ENCODE results near the gene GNAS-AS1.
A peak's percentile ranks its signal among the peaks of the same experiment; 100 is the strongest.

The GNAS-AS1 gene

DNA sequence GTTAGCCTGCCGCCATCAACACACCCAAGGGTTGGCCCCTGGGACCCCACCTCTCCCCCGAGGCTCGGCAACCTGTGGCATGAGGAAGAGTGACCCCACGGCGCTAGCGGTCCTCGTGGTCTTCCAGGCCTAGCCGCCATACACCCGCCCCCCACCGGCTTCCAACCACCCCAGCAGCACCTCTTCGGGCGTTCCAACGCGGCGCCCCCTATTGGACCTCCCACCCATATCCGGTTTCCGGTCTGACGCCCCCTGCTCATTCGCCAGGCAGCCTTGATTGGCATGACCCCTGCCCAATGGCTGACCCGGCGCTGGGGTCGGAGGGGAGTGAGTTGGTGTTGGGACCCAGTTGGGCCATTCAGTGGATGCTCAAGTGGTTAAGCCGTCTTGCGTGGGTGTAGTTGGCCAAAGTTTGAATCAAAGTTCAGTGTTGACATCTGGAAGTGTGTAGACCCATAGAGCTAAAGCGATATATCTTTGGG, at the start of gene GNAS-AS1:
Gene GNAS-AS1 (minus strand): TSS at position 210 of the 482 bp plus-strand sequence.
- peak; percentile 59 to 81 (median 72) for DNase-seq

DNA sequence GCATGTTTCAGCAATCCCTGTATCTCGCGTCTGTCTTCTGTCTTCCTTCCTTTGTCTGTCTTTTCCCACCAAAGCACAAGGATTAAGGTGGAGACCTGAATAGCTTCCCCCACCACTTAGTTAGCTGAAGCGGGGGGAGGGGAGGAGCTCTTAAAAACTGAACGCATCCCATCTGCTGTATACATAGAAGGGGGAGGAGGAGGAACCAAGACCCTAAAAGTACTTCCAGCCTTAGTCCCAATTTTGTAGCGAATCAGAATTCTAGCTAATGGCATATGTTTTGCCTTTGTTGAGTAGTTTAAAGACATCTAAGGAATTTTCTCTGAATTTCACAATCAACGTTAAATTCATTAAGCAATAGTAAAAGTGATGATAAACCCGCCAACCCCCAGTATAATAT, 49.7 kb upstream of the GNAS-AS1 start:
- no peak for DNase-seq

DNA sequence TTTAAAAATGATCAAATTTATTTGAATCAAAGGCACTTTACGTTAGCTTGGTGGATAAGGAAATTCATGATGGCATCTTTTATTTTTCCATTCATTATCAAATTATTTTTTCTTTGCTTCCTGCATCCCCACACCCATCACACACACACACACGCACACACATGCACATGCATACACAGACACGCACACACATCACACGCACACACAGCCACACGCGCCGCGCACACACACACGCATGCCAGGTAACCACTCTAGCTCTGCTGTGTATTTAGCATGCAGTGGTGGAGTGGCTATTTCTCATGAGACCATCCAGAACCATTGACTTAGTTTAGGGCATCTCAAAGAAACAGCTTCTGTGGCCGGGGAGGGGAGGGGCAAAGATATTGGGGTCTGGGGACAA, 48.8 kb upstream of the GNAS-AS1 start:
- DNase-seq: no peak

DNA sequence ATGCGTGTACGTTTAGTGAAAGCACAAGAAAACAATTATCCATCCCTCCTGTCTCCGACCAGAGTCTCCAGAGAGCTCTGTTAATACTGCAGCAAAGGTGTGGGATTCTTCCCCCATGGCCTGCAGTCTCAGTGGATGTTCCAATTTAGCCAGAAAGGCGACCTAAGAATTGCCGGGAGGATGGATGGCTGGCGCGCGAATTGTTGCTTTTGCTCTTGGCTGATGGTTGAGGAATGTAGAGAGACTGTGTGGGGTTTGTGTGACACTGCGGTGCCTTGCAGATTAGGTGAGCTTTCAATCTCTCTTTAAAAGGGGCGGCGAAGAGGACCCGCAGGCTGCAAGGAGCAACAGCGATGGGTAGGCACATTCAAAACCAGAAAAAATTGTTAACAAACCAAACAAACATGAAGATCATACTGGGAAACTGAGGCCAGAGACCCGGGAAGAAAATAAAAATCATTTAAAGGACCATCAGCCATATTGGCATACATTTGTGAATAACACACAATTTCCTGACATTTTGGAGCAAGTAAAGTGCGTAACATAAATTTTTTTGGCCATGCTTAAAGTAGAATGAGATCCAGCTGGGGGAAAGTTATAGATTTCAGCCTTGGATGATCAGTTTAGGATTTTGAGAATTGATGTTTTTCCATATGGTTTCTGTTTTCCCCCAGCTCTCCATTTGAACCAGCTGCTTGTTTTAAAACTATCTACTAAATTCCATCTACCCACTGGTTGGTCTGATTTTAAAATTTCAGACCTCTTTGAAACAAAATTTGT, 48.1 kb upstream of the GNAS-AS1 start:
- DNase-seq: no peak

DNA sequence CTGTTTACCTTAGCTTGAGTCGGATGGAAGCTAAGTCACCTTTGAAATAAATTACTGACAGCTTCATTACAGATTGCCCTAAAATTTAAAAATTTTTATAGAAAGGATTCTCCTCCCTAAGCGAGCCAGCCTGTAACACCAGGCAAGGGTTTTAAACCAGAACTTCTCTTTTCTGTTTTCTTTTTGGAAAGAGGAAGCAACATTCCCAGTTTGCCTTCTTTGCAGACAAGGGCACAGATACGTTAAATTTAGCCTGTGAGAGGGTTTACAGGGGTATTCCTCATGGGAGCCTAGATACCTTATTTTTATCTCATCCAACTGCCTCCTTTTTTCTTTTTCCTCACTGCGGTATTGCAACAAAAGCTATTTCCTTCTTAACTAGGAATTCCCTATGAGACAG, 46.8 kb upstream of the GNAS-AS1 start:
- DNase-seq: no peak

DNA sequence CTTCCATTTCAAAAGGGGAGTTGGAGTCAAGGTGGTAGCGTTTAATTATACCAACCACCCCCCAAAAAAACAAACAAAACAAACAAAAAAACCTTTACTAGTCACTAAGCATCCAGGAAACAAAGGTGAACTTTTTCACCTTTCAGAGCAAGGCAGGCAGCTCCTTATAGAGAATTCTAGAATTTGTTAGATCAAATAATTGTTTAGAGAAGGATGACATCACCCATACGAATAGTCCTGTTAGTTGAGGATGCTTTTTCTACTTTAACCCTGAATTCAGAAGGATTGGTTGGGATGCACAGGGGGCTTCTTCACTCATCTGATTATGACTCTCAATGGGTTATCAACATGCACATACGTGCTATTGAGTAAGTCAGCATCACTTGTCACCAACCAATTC, 46.1 kb upstream of the GNAS-AS1 start:
- DNase-seq: no peak

DNA sequence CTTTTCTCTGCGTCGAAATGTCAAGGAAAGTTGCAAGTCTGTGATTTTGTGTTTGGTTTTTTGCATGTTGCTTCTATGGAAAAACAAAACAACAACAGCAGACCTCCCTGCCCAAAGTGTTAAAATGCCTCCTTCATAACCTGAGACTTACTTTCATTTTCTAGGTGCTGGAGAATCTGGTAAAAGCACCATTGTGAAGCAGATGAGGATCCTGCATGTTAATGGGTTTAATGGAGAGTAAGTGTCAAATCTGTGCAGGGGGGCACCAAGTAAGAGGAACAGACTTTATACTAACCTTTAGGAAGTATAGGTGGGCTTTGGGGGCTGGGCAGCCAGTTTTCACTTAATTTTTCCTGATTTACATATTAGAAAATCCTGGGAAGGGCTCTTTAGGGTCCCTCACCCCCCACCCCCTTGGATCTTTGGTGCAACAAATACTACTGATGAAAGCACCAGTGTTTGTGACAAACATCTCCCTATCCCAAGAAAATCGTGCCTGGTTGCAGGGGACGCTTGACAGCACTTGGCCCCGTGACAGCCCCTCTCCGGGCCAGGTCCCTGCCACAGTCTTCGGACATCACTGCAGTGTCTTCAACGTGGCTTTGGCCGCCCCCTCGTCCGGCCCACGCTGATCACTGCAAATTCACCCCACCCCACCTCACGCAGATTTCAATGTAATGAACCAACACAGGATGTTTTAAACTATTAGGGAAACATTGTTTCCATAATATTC, 44.9 kb upstream of the GNAS-AS1 start:
- no peak for DNase-seq

DNA sequence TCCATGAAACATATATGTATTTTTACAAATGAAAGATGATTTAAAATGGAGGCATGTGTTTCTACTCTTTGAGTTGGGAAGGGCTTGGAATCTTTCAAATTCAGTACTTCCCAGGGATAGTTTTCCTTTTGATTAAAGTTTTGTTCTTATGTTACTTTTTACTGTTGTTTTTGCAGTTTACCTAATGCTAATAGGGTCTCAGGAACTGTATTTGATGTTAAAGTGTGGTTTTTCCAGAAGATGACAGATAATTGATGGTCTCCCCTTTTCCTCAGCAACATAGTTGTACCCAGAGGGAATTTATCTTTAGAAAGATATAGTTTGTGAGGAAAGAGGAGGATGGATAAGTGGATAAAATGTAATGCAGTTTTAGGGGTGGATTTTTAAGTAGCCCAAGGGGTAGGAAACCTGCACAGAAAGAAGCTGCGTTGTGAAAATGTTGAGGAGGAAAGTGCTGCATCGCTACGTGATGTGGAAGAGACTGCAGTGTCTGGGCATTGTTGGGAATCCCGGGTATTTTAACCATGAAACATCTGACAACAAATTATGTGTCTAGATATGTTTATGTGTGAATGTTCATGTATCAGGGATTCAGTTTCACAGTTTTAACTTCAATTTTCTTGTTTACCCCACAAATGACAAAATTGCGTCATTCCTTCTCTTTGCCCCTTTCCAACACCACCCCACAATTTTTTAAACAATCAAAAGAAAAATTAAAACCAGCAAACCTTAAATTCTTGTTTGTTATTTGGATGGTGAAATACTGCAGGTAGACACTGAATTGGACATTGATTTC, 44.1 kb upstream of the GNAS-AS1 start:
- no peak for DNase-seq

DNA sequence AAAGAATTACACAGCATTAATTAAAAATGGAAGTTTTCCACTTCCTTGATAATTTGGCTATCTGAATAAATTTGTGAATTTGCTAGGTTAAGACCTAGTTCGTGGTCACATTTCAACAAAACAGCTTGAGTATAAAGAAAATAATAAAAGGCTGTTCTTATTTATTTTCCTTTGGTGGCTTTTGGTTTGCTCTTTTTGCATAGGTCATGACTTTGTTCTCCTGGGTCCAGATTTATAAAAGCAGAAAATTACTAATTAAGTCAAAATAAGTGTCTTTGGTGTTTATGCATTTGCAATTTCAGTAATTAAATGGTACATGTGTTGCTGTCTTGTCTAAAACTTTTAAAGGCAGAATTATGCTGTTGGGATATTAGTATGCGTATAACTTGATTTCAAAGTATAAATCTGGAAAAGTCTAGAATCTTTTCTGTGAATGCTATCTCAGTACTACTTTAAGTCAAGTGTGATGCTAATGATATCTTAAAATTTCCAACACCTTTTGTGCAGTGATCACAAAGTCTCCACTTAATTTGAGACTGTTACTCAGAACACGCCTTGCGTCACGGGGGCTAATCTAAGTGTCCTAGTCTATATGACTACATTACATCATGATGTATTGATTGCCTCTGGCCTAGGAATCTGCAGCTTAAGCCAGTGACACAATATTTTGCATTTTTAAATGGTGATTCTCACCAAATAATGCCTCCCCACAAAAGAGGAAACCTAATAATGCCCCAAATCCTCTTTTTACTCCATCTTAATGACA, 42.8 kb upstream of the GNAS-AS1 start:
- peak in 1 of 6 experiments; percentile 12 for DNase-seq

DNA sequence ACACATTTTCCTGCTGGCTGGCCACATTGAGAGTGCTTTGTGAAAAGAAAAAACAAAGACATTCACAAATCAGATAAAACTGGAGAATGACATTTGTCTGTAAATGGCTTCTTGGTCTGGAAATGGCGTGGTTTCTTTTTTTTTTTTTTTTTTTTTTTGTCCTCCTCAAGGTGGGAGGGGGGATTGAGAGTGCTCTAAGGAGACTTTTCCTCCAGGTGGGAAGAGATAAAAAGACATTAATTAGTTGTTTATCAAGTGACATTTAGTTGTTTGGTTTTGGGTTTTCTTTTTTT, 42.2 kb upstream of the GNAS-AS1 start:
- no peak for DNase-seq

DNA sequence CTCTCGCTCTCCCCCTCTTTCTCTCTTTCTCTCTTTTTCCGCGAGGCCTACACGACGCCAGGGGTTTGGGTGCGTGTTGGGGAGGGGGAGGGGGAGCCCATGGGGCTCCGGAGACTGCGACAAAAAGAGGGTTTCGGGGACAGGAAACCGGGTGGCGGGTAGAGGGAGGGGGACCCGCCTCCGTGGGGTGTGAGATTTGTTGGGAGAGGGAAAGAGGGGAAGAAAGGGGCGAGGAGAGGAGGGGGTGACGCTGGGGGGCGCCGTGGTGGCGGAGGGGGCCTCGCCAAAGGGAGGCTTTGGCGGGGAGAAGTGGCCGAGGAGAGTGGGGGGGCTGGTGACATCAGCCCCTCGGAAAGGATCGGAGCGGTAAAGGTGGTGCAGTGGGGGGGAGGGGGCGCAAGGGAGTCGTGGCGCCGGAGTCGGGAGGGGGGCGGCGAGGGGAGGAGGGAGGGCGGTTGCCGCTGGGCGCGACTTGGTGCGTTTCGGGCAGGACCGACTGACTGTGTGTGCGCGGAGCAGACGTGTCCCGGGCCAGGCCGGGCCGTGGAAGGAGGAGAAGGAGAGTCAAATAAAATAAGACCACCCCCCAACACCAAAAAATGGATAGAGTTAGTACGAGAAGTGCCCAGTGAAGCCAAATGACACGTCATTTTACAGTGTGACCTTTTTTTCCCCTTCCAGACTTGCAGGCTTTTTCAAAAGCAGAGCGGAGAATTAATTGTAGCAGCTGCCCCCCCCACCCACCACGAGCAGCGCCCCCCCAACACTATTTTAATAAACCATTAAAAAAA, 41.6 kb upstream of the GNAS-AS1 start:
- peak; percentile 62 to 82 (median 76) for DNase-seq

DNA sequence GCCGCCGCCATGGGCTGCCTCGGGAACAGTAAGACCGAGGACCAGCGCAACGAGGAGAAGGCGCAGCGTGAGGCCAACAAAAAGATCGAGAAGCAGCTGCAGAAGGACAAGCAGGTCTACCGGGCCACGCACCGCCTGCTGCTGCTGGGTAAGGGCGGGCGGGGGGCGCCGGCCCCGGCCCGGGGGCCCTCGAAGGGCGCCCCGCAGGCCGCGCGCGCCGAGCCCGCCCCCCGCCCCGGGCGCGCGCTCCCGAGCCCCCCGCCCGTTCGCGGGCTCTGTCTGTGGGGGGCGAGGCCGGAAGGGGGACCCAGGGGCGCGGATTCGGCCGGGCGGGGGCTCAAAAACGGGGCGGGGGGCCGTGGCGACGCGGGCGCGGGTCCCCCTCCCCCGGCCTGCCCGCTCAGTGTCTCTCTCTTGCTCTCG, 41.0 kb upstream of the GNAS-AS1 start:
- peak in 4 of 6 experiments; percentile 33 to 57 (median 52) for DNase-seq

DNA sequence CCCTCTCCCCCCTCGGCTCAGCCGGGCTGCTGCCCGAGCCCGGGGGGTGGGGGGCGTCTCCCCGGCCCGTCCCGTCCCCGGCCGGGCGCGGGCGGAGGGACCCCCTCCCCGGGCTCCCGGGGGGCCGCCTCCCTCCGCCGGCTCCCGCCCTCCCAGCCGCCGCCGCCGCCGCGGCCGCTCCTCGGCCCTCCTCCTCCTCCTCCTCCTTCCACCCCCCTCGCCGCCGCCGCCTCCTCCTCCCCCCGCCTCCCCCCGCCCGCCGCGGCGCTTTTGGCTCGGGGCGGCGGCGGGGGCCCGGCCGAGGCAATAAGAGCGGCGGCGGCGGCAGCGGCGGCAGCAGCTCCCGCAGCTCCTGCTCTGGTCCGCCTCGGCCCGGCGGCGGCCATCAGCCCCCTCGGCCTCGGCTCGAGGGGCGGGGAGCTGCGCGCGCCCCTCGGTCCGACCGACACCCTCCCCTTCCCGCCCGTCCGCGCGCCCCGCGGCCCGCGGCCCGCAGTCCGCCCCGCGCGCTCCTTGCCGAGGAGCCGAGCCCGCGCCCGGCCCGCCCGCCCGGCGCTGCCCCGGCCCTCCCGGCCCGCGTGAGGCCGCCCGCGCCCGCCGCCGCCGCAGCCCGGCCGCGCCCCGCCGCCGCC, 40.5 kb upstream of the GNAS-AS1 start:
- peak; percentile 24 to 81 (median 76) for DNase-seq

DNA sequence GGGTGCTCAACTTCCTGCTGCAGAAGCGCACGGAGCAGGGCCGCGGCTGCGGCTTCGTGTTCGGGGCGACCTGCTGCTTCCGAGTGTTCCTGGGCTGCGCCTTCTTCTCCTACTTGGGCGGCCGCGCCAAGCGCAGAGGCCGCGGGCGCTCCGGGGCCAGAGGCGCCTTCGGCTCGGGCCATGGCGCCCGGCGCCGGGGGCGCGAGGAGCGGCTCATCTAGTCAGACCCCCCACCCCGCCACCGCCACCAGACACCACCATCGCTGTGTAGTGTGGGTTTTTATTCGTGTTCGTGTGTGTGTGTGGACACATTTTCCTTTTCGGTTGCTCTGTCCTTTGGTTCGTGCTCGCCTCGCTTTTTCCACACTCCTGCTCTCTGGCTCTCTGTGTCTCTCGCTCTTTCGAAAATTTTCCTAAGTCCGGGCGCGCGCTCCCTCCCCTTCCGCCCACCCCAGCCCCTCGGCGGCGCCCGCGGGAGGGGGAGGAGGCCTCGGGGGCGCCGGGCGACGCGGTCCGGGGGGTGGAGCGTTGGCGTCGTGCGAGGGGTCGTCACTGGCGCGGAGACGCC, 39.9 kb upstream of the GNAS-AS1 start:
- DNase-seq: peak; percentile 52 to 87 (median 76)

DNA sequence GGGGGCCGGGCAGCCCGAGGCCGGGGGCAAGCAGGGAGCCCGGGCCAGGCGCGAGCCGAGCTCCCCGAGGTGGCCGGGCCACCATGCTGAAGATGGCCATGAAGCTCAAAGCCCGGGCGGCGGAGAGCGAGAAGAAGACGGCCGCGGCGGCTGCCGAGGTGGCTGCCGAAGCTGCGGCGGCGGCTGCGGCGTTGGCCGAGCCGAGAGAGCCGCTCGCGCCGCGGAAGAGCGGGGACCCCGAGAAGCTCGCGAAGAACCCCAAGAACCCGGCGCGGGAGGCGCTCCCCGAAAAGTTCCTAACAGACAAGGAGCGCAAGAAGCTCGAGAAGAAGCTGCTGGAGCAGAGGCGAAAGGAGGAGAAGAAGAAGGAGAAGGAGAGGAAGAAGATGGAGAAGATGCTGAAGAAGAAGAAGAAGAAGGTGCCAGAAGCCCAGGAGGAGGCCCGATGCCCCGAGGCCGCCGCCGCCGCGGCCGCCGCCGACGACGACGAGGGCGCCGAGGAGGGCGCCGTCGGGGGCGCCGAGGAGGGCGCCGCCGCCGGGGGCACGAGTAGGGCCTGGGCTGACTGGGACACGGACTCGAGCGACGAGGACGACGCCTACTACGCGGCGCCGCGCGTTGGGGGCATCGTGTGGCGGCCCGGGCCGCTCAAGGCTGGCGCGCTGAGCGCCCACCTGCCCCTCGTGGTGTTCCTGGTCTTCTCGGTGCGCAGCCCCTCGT, 39.3 kb upstream of the GNAS-AS1 start:
- peak in 1 of 6 experiments; percentile 38 for DNase-seq

DNA sequence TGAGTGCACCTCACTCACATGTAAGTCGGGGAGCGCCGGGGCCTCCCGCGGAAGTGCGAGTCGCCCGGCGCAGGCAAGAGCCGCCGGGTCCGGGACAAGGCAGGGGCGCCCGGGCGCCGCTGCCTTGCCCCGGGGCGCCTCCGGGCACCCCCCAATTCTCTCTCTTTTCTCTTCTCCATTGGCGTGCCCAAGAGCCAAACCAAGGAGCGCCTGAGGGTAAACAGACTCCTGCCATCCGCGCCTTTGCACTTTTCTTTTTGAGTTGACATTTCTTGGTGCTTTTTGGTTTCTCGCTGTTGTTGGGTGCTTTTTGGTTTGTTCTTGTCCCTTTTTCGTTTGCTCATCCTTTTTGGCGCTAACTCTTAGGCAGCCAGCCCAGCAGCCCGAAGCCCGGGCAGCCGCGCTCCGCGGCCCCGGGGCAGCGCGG, 38.6 kb upstream of the GNAS-AS1 start:
- DNase-seq: peak in 2 of 6 experiments; percentile 47 to 69

DNA sequence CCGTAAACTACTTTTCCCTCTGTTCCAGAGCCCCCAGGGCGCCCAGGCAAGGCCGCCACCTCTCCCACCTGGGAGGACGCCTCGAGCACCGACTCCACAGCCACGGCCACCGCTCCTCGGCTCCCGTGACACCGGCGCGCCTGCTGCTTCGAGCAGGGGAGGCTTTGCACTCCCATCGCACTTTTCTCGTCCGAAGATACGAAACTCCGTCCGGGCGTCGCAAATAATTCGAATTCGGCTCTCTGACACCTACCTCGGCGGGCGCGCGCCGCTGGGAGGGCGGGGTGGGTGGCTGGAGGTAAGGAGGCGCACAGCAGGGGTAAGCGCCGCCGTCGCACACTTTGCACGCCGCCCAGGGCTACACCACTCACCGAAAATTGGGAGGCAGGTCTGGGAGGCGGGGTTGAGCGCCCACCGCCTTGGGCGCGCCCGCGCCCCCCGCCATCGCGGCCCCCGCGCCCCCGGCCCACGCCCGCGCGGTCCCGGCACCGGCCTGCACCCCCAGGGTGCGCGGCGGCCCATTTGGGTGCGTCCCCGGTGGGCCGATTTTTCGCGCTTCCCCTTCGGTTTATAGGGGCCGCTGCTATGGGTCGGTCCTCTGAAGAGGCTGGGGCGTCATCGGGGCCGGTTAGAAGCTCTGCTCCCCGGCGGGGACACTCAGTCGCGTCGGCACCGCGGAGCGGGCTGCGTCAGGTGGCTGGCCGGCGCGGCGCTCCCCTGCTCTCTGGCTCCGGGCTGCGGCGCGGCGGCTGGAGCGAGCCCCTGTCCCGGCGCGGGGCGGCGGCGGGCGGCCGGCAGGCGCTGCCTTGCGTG, 38.0 kb upstream of the GNAS-AS1 start:
- DNase-seq: peak; percentile 74 to 90 (median 80)

DNA sequence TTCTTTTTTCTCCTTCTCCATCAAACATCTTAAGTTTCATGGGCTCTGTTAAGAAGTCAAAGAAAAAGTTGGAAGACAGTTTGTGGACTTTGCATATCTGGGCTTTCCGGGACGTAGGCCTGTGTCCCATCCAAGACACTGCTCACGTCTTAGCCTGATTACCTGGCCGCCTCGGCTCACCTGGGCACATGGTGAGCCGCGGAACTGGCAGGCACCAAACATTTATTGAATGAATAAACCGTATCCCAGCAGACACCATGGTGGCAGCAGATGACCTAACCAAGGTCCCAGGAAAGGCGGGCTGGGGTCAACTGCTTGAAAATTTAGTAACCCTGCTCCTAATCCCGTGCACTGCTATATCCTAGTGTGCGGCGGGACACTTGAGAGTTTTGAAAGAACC, 37.4 kb upstream of the GNAS-AS1 start:
- DNase-seq: no peak

DNA sequence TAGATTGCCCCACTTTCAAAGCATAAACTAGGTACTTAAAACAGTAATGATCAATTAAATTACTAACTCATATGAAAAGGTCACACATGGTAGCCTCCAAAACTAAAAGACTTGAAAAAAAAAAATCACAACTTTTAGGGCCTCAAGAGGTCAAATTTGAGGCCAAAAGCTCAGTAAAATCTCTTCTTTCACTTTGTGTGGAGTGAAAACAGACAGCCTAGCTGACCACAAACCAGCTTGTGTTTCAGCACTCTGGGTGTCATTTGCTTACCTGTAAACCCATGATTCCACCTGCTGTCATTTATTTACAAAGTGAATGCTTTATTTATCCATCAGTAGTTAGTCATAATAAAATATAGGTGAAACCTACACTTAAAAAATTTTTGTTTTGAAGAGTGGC, 35.8 kb upstream of the GNAS-AS1 start:
- no peak for DNase-seq
